ENCODE data around the gene MMD.

The MMD gene

DNA sequence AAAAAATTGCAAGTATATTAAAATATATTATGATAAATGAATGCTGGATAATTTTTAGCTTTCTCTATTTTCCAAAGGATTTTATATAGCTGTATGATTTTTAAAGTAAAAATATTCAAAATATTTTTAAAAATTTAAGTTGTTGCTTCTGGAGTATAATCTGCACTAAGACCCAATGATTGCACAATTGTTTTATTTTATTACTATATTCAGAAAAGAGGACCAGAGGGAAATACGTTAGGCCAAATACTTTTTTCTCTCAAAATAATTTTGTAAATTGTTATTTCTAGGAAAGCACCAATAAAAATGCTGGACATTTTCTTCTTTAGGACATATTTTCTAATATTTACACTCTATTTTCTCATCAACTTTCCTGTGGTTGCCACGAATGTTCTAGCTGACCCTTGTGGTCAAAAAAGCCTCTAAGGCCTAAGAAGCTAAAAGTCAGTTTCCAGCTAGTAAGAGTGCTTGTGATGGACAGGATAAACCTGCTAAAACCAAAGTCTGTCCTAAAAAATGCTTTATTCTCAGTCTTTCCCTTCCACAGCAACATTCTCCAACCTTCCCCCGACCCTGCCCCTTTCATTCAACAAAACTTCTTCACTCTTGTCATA is 31.2 kb downstream of the MMD start:
- TF ChIP-seq EGR1 (IDR thresholded peaks at IDR 0.05) (no peak), TCF12 (IDR thresholded peaks at IDR 0.05; ENCODE audit: low read depth) (no peak), EP300 (IDR thresholded peaks at IDR 0.05; ENCODE audit: borderline replicate concordance) (no peak), CEBPB (IDR thresholded peaks at IDR 0.05) (no peak)
- TF ChIP-seq, protein P1, sequence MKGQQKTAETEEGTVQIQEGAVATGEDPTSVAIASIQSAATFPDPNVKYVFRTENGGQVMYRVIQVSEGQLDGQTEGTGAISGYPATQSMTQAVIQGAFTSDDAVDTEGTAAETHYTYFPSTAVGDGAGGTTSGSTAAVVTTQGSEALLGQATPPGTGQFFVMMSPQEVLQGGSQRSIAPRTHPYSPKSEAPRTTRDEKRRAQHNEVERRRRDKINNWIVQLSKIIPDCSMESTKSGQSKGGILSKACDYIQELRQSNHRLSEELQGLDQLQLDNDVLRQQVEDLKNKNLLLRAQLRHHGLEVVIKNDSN (IDR thresholded peaks at IDR 0.05), result no peak
- TF ChIP-seq, protein P2, sequence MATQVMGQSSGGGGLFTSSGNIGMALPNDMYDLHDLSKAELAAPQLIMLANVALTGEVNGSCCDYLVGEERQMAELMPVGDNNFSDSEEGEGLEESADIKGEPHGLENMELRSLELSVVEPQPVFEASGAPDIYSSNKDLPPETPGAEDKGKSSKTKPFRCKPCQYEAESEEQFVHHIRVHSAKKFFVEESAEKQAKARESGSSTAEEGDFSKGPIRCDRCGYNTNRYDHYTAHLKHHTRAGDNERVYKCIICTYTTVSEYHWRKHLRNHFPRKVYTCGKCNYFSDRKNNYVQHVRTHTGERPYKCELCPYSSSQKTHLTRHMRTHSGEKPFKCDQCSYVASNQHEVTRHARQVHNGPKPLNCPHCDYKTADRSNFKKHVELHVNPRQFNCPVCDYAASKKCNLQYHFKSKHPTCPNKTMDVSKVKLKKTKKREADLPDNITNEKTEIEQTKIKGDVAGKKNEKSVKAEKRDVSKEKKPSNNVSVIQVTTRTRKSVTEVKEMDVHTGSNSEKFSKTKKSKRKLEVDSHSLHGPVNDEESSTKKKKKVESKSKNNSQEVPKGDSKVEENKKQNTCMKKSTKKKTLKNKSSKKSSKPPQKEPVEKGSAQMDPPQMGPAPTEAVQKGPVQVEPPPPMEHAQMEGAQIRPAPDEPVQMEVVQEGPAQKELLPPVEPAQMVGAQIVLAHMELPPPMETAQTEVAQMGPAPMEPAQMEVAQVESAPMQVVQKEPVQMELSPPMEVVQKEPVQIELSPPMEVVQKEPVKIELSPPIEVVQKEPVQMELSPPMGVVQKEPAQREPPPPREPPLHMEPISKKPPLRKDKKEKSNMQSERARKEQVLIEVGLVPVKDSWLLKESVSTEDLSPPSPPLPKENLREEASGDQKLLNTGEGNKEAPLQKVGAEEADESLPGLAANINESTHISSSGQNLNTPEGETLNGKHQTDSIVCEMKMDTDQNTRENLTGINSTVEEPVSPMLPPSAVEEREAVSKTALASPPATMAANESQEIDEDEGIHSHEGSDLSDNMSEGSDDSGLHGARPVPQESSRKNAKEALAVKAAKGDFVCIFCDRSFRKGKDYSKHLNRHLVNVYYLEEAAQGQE (IDR thresholded peaks at IDR 0.05; ENCODE audit: low read depth), result no peak

DNA sequence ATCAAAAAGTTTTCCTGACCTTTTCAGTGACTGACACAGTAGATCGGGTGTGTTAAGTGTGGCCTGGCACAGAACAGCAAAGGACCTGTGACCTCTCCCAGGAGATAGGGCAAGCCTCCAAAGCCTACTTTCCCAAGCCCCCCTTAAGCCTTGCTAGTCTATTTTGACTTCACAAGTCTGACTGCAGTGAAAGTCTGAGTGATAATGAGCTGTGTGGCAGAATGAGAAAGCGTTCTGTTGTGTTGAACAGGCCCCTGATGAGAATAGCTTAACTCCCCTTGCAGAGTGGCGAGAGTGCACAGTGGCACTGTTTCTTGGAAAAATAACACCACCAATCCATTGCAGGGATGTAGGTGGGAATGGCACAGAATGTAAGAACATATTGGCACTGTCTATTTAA is 32.8 kb downstream of the MMD start:
- TF ChIP-seq TEAD4 (IDR thresholded peaks at IDR 0.05) (no peak), CEBPB (IDR thresholded peaks at IDR 0.05) (no peak), TAF1 (IDR thresholded peaks at IDR 0.05; ENCODE audit: low read depth) (no peak), EP300 (IDR thresholded peaks at IDR 0.05; ENCODE audit: borderline replicate concordance) (no peak), EGR1 (IDR thresholded peaks at IDR 0.05) (no peak), YY1 (IDR thresholded peaks at IDR 0.05; ENCODE audit: low read depth) (no peak), ZBTB7A (IDR thresholded peaks at IDR 0.05; ENCODE audit: low read depth) (no peak), RAD21 (IDR thresholded peaks at IDR 0.05; ENCODE audit: low read depth) (no peak), CREB1 (IDR thresholded peaks at IDR 0.05; ENCODE audit: low read depth) (no peak)
- TF ChIP-seq, protein P2 (IDR thresholded peaks at IDR 0.05; ENCODE audit: low read depth), result no peak

DNA sequence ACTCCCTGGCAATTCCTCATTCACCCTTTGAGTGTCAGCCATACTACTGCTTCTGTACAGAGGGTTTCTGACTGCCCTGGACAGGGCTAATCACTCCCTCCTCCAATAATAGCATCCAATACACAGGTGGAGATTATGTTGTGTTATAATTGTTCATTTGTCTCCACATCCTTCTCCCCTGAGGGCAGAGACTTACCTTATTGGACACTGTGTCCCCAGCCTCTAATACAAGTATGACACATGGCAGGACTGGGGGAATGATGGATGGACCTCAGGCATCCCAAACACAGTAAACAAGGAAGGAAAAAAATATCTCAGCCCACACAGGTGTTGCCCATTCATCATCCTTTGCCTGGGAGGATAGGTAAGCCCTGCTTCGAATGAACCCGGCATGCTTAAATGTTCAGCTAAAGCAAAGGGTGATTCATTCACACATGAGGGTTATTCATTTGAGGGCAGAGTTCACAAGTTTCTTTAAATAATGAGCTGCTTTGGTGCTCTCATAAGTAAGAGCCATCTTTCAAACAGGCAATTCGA is 34.8 kb downstream of the MMD start:
- TF ChIP-seq YY1 (IDR thresholded peaks at IDR 0.05; ENCODE audit: low read depth) (no peak), FOXM1 (IDR thresholded peaks at IDR 0.05; ENCODE audit: borderline replicate concordance, low read depth) (no peak), CEBPB (IDR thresholded peaks at IDR 0.05) (no peak), EGR1 (IDR thresholded peaks at IDR 0.05) (no peak), TCF12 (IDR thresholded peaks at IDR 0.05; ENCODE audit: low read depth) (no peak), TAF1 (IDR thresholded peaks at IDR 0.05; ENCODE audit: low read depth) (no peak), RAD21 (IDR thresholded peaks at IDR 0.05; ENCODE audit: low read depth) (no peak), NFIC (IDR thresholded peaks at IDR 0.05) (no peak), ZBTB7A (IDR thresholded peaks at IDR 0.05; ENCODE audit: low read depth) (no peak), TEAD4 (IDR thresholded peaks at IDR 0.05) (no peak), CREB1 (IDR thresholded peaks at IDR 0.05; ENCODE audit: low read depth) (no peak), EP300 (IDR thresholded peaks at IDR 0.05; ENCODE audit: borderline replicate concordance) (no peak)
- TF ChIP-seq, protein P1 (IDR thresholded peaks at IDR 0.05), result no peak
- TF ChIP-seq, protein P2 (IDR thresholded peaks at IDR 0.05; ENCODE audit: low read depth), result no peak
- TF ChIP-seq, protein P3, sequence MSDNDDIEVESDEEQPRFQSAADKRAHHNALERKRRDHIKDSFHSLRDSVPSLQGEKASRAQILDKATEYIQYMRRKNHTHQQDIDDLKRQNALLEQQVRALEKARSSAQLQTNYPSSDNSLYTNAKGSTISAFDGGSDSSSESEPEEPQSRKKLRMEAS (IDR thresholded peaks at IDR 0.05), result no peak

DNA sequence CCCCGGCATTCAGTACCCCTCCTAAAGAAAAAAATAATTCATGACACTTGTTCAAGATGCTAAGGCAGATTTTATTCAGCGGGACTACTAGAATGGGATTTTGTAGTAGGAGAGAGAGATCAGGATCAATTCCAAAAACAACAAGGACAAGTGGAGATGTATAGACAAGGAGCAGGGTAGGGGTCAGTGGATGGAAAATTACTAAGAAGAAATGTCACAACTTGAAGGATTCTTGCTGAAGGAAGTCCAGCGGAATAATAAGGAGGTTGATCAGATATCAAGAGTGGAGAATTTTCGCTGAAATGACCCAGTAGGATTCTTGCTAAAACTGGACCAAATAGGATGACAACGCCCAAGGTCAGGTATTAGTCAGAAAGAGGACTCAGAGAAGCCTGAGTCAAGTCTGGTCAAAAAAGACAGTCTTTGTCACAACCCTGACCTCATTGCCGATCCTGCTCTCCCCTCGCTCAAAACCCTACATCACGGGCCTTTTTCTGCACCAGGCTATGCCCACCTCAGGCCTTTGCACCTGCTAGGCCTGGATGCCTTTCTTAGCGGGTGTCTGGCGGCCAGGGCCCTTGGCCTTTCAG is 36.9 kb downstream of the MMD start:
- TF ChIP-seq NFIC (IDR thresholded peaks at IDR 0.05) (no peak), FOXM1 (IDR thresholded peaks at IDR 0.05; ENCODE audit: borderline replicate concordance, low read depth) (no peak), TCF12 (IDR thresholded peaks at IDR 0.05; ENCODE audit: low read depth) (no peak), EGR1 (IDR thresholded peaks at IDR 0.05) (no peak), RAD21 (IDR thresholded peaks at IDR 0.05; ENCODE audit: low read depth) (no peak), EP300 (IDR thresholded peaks at IDR 0.05; ENCODE audit: borderline replicate concordance) (no peak), CREB1 (IDR thresholded peaks at IDR 0.05; ENCODE audit: low read depth) (no peak), TAF1 (IDR thresholded peaks at IDR 0.05; ENCODE audit: low read depth) (no peak), TEAD4 (IDR thresholded peaks at IDR 0.05) (no peak), CEBPB (IDR thresholded peaks at IDR 0.05) (no peak), YY1 (IDR thresholded peaks at IDR 0.05; ENCODE audit: low read depth) (no peak), ZBTB7A (IDR thresholded peaks at IDR 0.05; ENCODE audit: low read depth) (no peak)
- TF ChIP-seq, protein P1 (IDR thresholded peaks at IDR 0.05), result no peak
- TF ChIP-seq, protein P2 (IDR thresholded peaks at IDR 0.05; ENCODE audit: low read depth), result no peak
- TF ChIP-seq, protein P3 (IDR thresholded peaks at IDR 0.05), result no peak
